GM23338 (cell line): ENCODE measurements around the gene EIF5A. TPM values are rescaled to one million over a fixed set of nuclear protein-coding genes. Genes with fewer than 3 reads are reported as not detected.
A peak's percentile ranks its signal among the peaks of the same experiment; 100 is the strongest.
"Not testable (repeated sequence)": the region's sequence is repeated elsewhere in the genome, so short reads cannot be mapped to it uniquely, and the experiment has no call there.

Experiments
- ATAC-seq: fragments of 200-7000 bp; cut with Tn5 transposase; 3 replicates; pipeline ENCODE4 v1.9.1; 2020
- DNase-seq: peaks from one replicate; pipeline ENCODE4 v3.0.0-alpha.2; 2015; ENCODE audit warnings: low spot score
- H2AFZ ChIP-seq: fragments of 200-600 bp; sonication (generic); 2 replicates; pipeline ENCODE4 v1.8.0; 2016; ENCODE audit warnings: antibody characterized with exemption, mild to moderate bottlenecking, moderate library complexity
- H3F3A ChIP-seq: fragments of 200-600 bp; sonication (generic); replicated peaks from 2 replicates; pipeline ENCODE4 v1.8.0; 2017; ENCODE audit warnings: antibody characterized with exemption, mixed run types, low read depth
- H3K27ac ChIP-seq: fragments of 200-600 bp; sonication (generic); 2 replicates; pipeline ENCODE4 v1.6.1; 2016; ENCODE audit warnings: low read depth
- H3K27me3 ChIP-seq: fragments of 200-600 bp; sonication (generic); 2 replicates; pipeline ENCODE4 v1.8.0; 2016; ENCODE audit warnings: mild to moderate bottlenecking, mixed run types, moderate library complexity; ENCODE audit not compliant: insufficient read depth
- H3K36me3 ChIP-seq: fragments of 200-600 bp; sonication (generic); 2 replicates; pipeline ENCODE4 v1.8.0; 2016; ENCODE audit warnings: mild to moderate bottlenecking; ENCODE audit not compliant: insufficient read depth
- H3K4me1 ChIP-seq: fragments of 200-600 bp; sonication (generic); 2 replicates; pipeline ENCODE4 v1.8.0; 2016; ENCODE audit warnings: mild to moderate bottlenecking, moderate library complexity; ENCODE audit not compliant: insufficient read depth
- H3K4me2 ChIP-seq: fragments of 200-600 bp; sonication (generic); 2 replicates; pipeline ENCODE4 v1.7.1; 2017; ENCODE audit warnings: mixed run types
- H3K4me3 ChIP-seq: fragments of 200-600 bp; sonication (generic); 2 replicates; pipeline ENCODE4 v1.6.1; 2016; ENCODE audit warnings: mixed run types
- H3K79me2 ChIP-seq: fragments of 200-600 bp; sonication (generic); replicated peaks from 2 replicates; pipeline ENCODE4 v1.8.0; 2017; ENCODE audit warnings: mild to moderate bottlenecking; ENCODE audit not compliant: insufficient read depth
- H3K9me2 ChIP-seq: fragments of 200-600 bp; sonication (generic); 2 replicates; pipeline ENCODE4 v1.8.0; 2017; ENCODE audit not compliant: insufficient read depth
- H4K20me1 ChIP-seq: fragments of 200-600 bp; sonication (generic); replicated peaks from 2 replicates; pipeline ENCODE4 v1.8.0; 2017; ENCODE audit warnings: mild to moderate bottlenecking; ENCODE audit not compliant: insufficient read depth
- H3K27ac Mint-ChIP-seq: 2 replicates; pipeline ENCODE4 v1.8.0; 2020; ENCODE audit warnings: inconsistent platforms, mild to moderate bottlenecking, moderate library complexity, mixed read lengths
- H3K27me3 Mint-ChIP-seq: 3 replicates; pipeline ENCODE4 v1.8.0; 2022; ENCODE audit warnings: low read depth, mild to moderate bottlenecking, moderate library complexity, mixed read lengths, inconsistent platforms; ENCODE audit not compliant: insufficient read depth, poor library complexity
- H3K36me3 Mint-ChIP-seq: 3 replicates; pipeline ENCODE4 v1.8.0; 2021; ENCODE audit warnings: low read depth, mild to moderate bottlenecking, inconsistent platforms, moderate library complexity, mixed read lengths
- H3K4me1 Mint-ChIP-seq: 3 replicates; pipeline ENCODE4 v1.8.0; 2020; ENCODE audit warnings: mild to moderate bottlenecking, inconsistent platforms, mixed read lengths
- H3K4me3 Mint-ChIP-seq: 3 replicates; pipeline ENCODE4 v1.8.0; 2021; ENCODE audit warnings: moderate library complexity, mild to moderate bottlenecking, inconsistent platforms, mixed read lengths
- H3K9me3 Mint-ChIP-seq: 3 replicates; pipeline ENCODE4 v1.8.0; 2020; ENCODE audit warnings: moderate library complexity, mild to moderate bottlenecking, inconsistent platforms, mixed read lengths
- CREB1 ChIP-seq: fragments of 250-450 bp; sonication (Bioruptor Pico); IDR thresholded peaks from 2 replicates; pipeline ENCODE4 v1.5.0; 2020; ENCODE audit warnings: low read depth, mild to moderate bottlenecking, moderate library complexity
- EZH2 ChIP-seq: fragments of 200-600 bp; sonication (generic); IDR thresholded peaks from one replicate; pipeline ENCODE4 v1.8.0; 2017; ENCODE audit warnings: antibody characterized with exemption, mild to moderate bottlenecking, low read depth; ENCODE audit not compliant: unreplicated experiment
- EZH2phosphoT487 ChIP-seq: fragments of 200-600 bp; sonication (generic); IDR thresholded peaks from one replicate; pipeline ENCODE4 v1.8.1; 2018; ENCODE audit warnings: antibody characterized with exemption; ENCODE audit not compliant: unreplicated experiment
- JUNB ChIP-seq: IDR thresholded peaks from one replicate; pipeline ENCODE4 v1.6.1; 2016; ENCODE audit warnings: antibody characterized with exemption; ENCODE audit not compliant: unreplicated experiment
- POLR2AphosphoS5 ChIP-seq: IDR thresholded peaks from 2 replicates; pipeline ENCODE4 v1.6.1; 2016; ENCODE audit warnings: antibody characterized with exemption, low read depth
- REST ChIP-seq: IDR thresholded peaks from one replicate; pipeline ENCODE4 v1.6.1; 2018; ENCODE audit warnings: antibody characterized with exemption; ENCODE audit not compliant: unreplicated experiment
- ZNF462 ChIP-seq: fragments of 250-450 bp; sonication (Bioruptor Pico); IDR thresholded peaks from 2 replicates; pipeline ENCODE4 v1.5.0; 2020; ENCODE audit warnings: mild to moderate bottlenecking, moderate library complexity
- polyA plus RNA-seq: library from polyadenylated mRNA; unstranded; fragments of >200 nt; fragmentation: Nextera tagmentation; extraction: Ambion mirVana; gene quantifications from 2 replicates; pipeline ENCODE4 v1.2.1, GENCODE V29; 2016
- total RNA-seq: library from RNA; depleted of rRNA; stranded (reverse); fragments of >200 nt; shearing (Covaris generic); gene quantifications from 2 replicates; pipeline ENCODE4 v1.2.3, GENCODE V29; 2014

The EIF5A gene
- total and polyA plus RNA-seq, 2 experiments from 2014 or later: 833 to 1,562 TPM

GRCh38 chr17:7332111-7332510 lies 24.7 kb downstream of the EIF5A start:
- Histone ChIP-seq H3K4me2 (no peak overlapping the region; the same call in 1 of the 2 replicates), H3K9me2 (no peaks in the 10 kb centered on the region), H3K79me2 (peaks cover 14% of the 10 kb centered on the region), H3K27ac (no peak overlapping the region), H2AFZ (0 out of 2 replicates have a peak overlapping the region, but pooled peaks have one; percentile 52), H3K36me3 (no peaks in the 10 kb centered on the region), H3K4me1 (peaks cover 19% of the 10 kb centered on the region), H3F3A (peaks cover 31% of the 10 kb centered on the region), H4K20me1 (no peaks in the 10 kb centered on the region), H3K27me3 (no peaks in the 10 kb centered on the region), H3K4me3 (no peak overlapping the region)
- peaks cover 36% of the 10 kb centered on the region for H3K4me1 Mint-ChIP-seq
- no peak for DNase-seq
- no peak for ATAC-seq
- H3K36me3 Mint-ChIP-seq: peaks cover 5% of the 10 kb centered on the region; the same call in 1 of the 3 replicates
- peak overlapping the region; percentile 2; the same call in 1 of the 2 replicates for H3K27ac Mint-ChIP-seq
- H3K9me3 Mint-ChIP-seq: no peaks in the 10 kb centered on the region
- peaks cover 9% of the 10 kb centered on the region for H3K27me3 Mint-ChIP-seq
- H3K4me3 Mint-ChIP-seq: no peak overlapping the region; the same call in 2 of the 3 replicates
- TF ChIP-seq CREB1 (CRISPR knock-in tag) (no peak), EZH2phosphoT487 (no peak), REST (no peak), JUNB (no peak), EZH2 (no peak), POLR2AphosphoS5 (no peak), ZNF462 (CRISPR knock-in tag) (no peak)

GRCh38 chr17:7332600-7333069 lies 25.2 kb downstream of the EIF5A start:
- Histone ChIP-seq H3K79me2 (peaks cover 13% of the 10 kb centered on the region), H2AFZ (0 out of 2 replicates have a peak overlapping the region, but pooled peaks have one; percentile 52), H3K4me1 (peaks cover 24% of the 10 kb centered on the region), H3F3A (peaks cover 36% of the 10 kb centered on the region)
- not testable (repeated sequence) for H4K20me1 ChIP-seq, DNase-seq, H3K27ac ChIP-seq, H3K4me3 ChIP-seq, H3K4me2 ChIP-seq, H3K36me3 Mint-ChIP-seq, ATAC-seq, H3K9me2 ChIP-seq, H3K4me3 Mint-ChIP-seq, H3K9me3 Mint-ChIP-seq, H3K36me3 ChIP-seq, H3K27me3 ChIP-seq, H3K27me3 Mint-ChIP-seq
- Mint-ChIP-seq H3K4me1 (peaks cover 40% of the 10 kb centered on the region), H3K27ac (peak overlapping the region; percentile 51; the same call in 1 of the 2 replicates)
